HepG2 (cell line): ENCODE data around the gene CAPN15. TPM values are rescaled to one million over a fixed set of nuclear protein-coding genes. Genes with fewer than 3 reads are reported as not detected.

ENCODE experiments used
- ATAC-seq: fragments of 200-7000 bp; cut with Tn5 transposase; 3 replicates; pipeline ENCODE4 v1.9.1; 2020; ENCODE audit warnings: mild to moderate bottlenecking, moderate library complexity
- BruUV-seq: library from RNA; stranded (reverse); fragments of 400-500 nt; replicated peaks from 2 replicates; lab custom pipeline; 2021; lab: Mats Ljungman, UMichigan
- CTCF ChIA-PET: fragments of 300-600 bp; formaldehyde crosslinking; extraction: SDS; loops from one replicate; lab custom pipeline; 2021; ENCODE audit warnings: low total read pairs, inconsistent platforms, low intra/inter-chr PET ratio; lab: Yijun Ruan, JAX
- POLR2A ChIA-PET: fragments of 350-600 bp; sonication (Branson Sonifier 250); formaldehyde crosslinking; loops from one replicate; lab custom pipeline; 2020; ENCODE audit warnings: antibody characterized with exemption, inconsistent platforms; lab: Yijun Ruan, JAX
- DNase-seq: peaks from one replicate; pipeline ENCODE4 v3.0.0-alpha.2; 2015; ENCODE audit warnings: low spot score
- FAIRE-seq: peaks from 3 replicates; lab custom pipeline; 2011; peaks lifted over from hg19 to GRCh38; lab: Jason Lieb, UNC
- H2AFZ ChIP-seq: one replicate; pipeline ENCODE4 v1.6.1; 2011; ENCODE audit warnings: low read length, inconsistent platforms
- H3K27ac ChIP-seq: fragments of 300-600 bp; 3 replicates; pipeline ENCODE4 v1.8.0; 2011; ENCODE audit warnings: mixed run types, mild to moderate bottlenecking, mixed read lengths, low read length, inconsistent platforms; ENCODE audit not compliant: insufficient read depth; ENCODE audit errors: extremely low read length
- H3K27me3 ChIP-seq, 2 experiments: fragments of 200-600 bp in 1 of 2; 2 replicates in 1 of 2; 3 replicates in 1 of 2; pipeline versions ENCODE4 v1.6.0 to v1.8.0; 2011; ENCODE audit warnings: low read length in 2 of 2, mild to moderate bottlenecking in 2 of 2, moderate library complexity in 2 of 2, inconsistent platforms in 1 of 2; ENCODE audit not compliant: insufficient read depth in 2 of 2, control insufficient read depth in 1 of 2
- H3K36me3 ChIP-seq, 2 experiments: fragments of 200-600 bp in 1 of 2; replicated peaks in 1 of 2; 2 replicates in 1 of 2; 3 replicates in 1 of 2; pipeline versions ENCODE4 v1.5.1 to v1.8.0; 2011; ENCODE audit warnings: low read length in 2 of 2, inconsistent platforms in 1 of 2; ENCODE audit not compliant: insufficient read depth in 2 of 2, control insufficient read depth in 1 of 2
- H3K4me1 ChIP-seq: 2 replicates; pipeline ENCODE4 v1.5.1; 2012; ENCODE audit warnings: low read length, inconsistent platforms; ENCODE audit not compliant: insufficient read depth
- H3K4me2 ChIP-seq: 2 replicates; pipeline ENCODE4 v1.6.0; 2011; ENCODE audit warnings: low read depth, low read length, inconsistent platforms
- H3K4me3 ChIP-seq, 3 experiments: fragments of 200-600 bp in 1 of 3; sonication (generic), shearing (Covaris generic) in 1 of 3; replicated peaks in 1 of 3; 2 replicates each; pipeline ENCODE4 v1.5.1; 2011 to 2016; ENCODE audit warnings: low read length in 3 of 3, inconsistent platforms in 2 of 3, low read depth in 2 of 3, mild to moderate bottlenecking in 2 of 3, control low read depth in 1 of 3, mixed read lengths in 1 of 3; ENCODE audit not compliant: insufficient read depth in 1 of 3
- H3K79me2 ChIP-seq: one replicate; pipeline ENCODE4 v1.6.1; 2011; ENCODE audit warnings: low read length, inconsistent platforms; ENCODE audit not compliant: insufficient read depth
- H3K9ac ChIP-seq: 2 replicates; pipeline ENCODE4 v1.6.0; 2011; ENCODE audit warnings: mild to moderate bottlenecking, low read depth, low read length, inconsistent platforms; ENCODE audit not compliant: insufficient read depth
- H3K9me3 ChIP-seq: 2 replicates; pipeline ENCODE4 v1.5.1; 2012; ENCODE audit warnings: mild to moderate bottlenecking, low read length
- H4K20me1 ChIP-seq: 2 replicates; pipeline ENCODE4 v1.6.0; 2011; ENCODE audit warnings: inconsistent platforms, mild to moderate bottlenecking, low read length, moderate library complexity; ENCODE audit not compliant: insufficient read depth
- CREB1 ChIP-seq, 2 experiments: fragments of 450-650 bp in 1 of 2; IDR thresholded peaks; 2 replicates each; pipeline ENCODE4 v1.6.1; 2016 to 2017; ENCODE audit warnings: control low read depth in 1 of 2, mild to moderate bottlenecking in 1 of 2, missing compliant biosample characterization in 1 of 2, missing genetic modification characterization in 1 of 2
- FOXK2 ChIP-seq: fragments of 450-650 bp; IDR thresholded peaks from 2 replicates; pipeline ENCODE4 v1.6.1; 2016
- KDM5A ChIP-seq: fragments of 200-600 bp; sonication (generic); IDR thresholded peaks from 2 replicates; pipeline ENCODE4 v1.7.0; 2018; ENCODE audit warnings: antibody characterized with exemption, mild to moderate bottlenecking, low read length, borderline replicate concordance
- KLF16 ChIP-seq, 2 experiments: sonication (generic) in 1 of 2; formaldehyde crosslinking in 1 of 2; IDR thresholded peaks; 2 replicates each; pipeline versions ENCODE4 v1.6.1 to v1.8.0; 2016 to 2023; ENCODE audit warnings: missing genetic modification reagents in 2 of 2, missing compliant biosample characterization in 1 of 2
- MIER3 ChIP-seq: IDR thresholded peaks from 2 replicates; pipeline ENCODE4 v1.6.1; 2016; ENCODE audit warnings: missing compliant biosample characterization, borderline replicate concordance
- NR1H2 ChIP-seq: sonication (generic); formaldehyde crosslinking; IDR thresholded peaks from 2 replicates; pipeline ENCODE4 v1.8.1; 2022; ENCODE audit warnings: low read depth, missing genetic modification reagents, borderline replicate concordance
- YEATS2 ChIP-seq: sonication (generic); formaldehyde crosslinking; IDR thresholded peaks from 2 replicates; pipeline ENCODE4 v1.4.0; 2020; ENCODE audit warnings: missing genetic modification reagents, borderline replicate concordance
- ZBTB39 ChIP-seq: sonication (generic); formaldehyde crosslinking; IDR thresholded peaks from 2 replicates; pipeline ENCODE4 v1.5.0; 2020; ENCODE audit warnings: missing genetic modification reagents
- ZGPAT ChIP-seq: IDR thresholded peaks from 2 replicates; pipeline ENCODE4 v1.6.1; 2016; ENCODE audit warnings: mild to moderate bottlenecking
- ZNF224 ChIP-seq: sonication (generic); formaldehyde crosslinking; IDR thresholded peaks from 2 replicates; pipeline ENCODE4 v1.5.0; 2020; ENCODE audit warnings: mild to moderate bottlenecking, missing genetic modification reagents
- ZNF468 ChIP-seq: sonication (generic); formaldehyde crosslinking; IDR thresholded peaks from 2 replicates; pipeline ENCODE4 v1.8.0; 2022; ENCODE audit warnings: mild to moderate bottlenecking, moderate library complexity, missing genetic modification reagents
- ZNF839 ChIP-seq: sonication (generic); formaldehyde crosslinking; IDR thresholded peaks from 2 replicates; pipeline ENCODE4 v1.4.0; 2020; ENCODE audit warnings: missing genetic modification reagents, mild to moderate bottlenecking, borderline replicate concordance
- WGBS: methylation state at CpG from one replicate; pipeline ENCODE4 v1.1.6; 2017; ENCODE audit warnings: low lambda C conversion rate; 5-methylcytosine and 5-hydroxymethylcytosine counted together
- in situ Hi-C: cut with HindIII; loops from 2 replicates; pipeline ENCODE4 v1.10.0; 2017; ENCODE audit warnings: low pct_unique_long_range_greater_than_20kb; ENCODE audit not compliant: extremely low pct_ligation_motif_present
- intact Hi-C: fragments of 100-400 bp; cut with micrococcal nuclease; formaldehyde crosslinking; loops from one replicate; pipeline ENCODE4 v1.10.0; 2022; ENCODE audit not compliant: unreplicated experiment
- polyA plus RNA-seq, 8 experiments: library from polyadenylated mRNA; depleted of rRNA in 3 of 8; stranded (reverse) in 7 of 8; unstranded in 1 of 8; fragments of >200 nt; fragmentation: Illumina TruSeq in 4 of 8; extraction: Trizol in 4 of 8; gene quantifications; 2 replicates each; pipeline versions ENCODE4 v1.2.1 to v1.2.3, GENCODE V29; 2011 to 2016; ENCODE audit warnings: low read depth in 4 of 8, missing spikeins in 1 of 8, mixed read lengths in 1 of 8; ENCODE audit not compliant: insufficient read depth in 1 of 8
- total RNA-seq, 5 experiments: library from RNA; depleted of rRNA; stranded (reverse); fragments of >200 nt; fragmentation: Illumina TruSeq; extraction: Trizol; gene quantifications; 2 replicates each; pipeline ENCODE4 v1.2.3, GENCODE V29; 2016; ENCODE audit warnings: low read depth in 1 of 5
- TF ChIP-seq, protein P1 (sequence below): sonication (generic); formaldehyde crosslinking; conservative IDR thresholded peaks from 2 replicates; pipeline ENCODE4 v1.4.0; 2020; ENCODE audit warnings: mild to moderate bottlenecking, missing genetic modification reagents, moderate library complexity
- TF ChIP-seq, protein P2 (sequence below): sonication (generic); formaldehyde crosslinking; IDR thresholded peaks from 2 replicates; pipeline ENCODE4 v1.5.1; 2020; ENCODE audit warnings: missing genetic modification reagents, mild to moderate bottlenecking, borderline replicate concordance

Gene CAPN15
- total and polyA plus RNA-seq, 2 of the 13 experiments (the other 11 are each of a cell fraction or from before 2014, with no cell fraction given), result 14.9 to 24.5 TPM

GRCh38 chr16:595094-595528 is 67.6 kb downstream of the CAPN15 start:
- in situ Hi-C loops, result no loop called here
- Histone ChIP-seq H3K9me3 (no peaks in the 10 kb centered on the region), H2AFZ (no peak overlapping the region), H3K4me2 (no peak overlapping the region), H4K20me1 (peaks cover 10% of the 10 kb centered on the region; the same call in 1 of the 2 replicates), H3K27me3 (no peaks in the 10 kb centered on the region; a peak in 1 of 5 replicates), H3K36me3 (peaks cover 6 to 11% of the 10 kb centered on the region in 2 experiments; a peak in 4 of 5 replicates), H3K27ac (no peak overlapping the region), H3K79me2 (peaks cover 43% of the 10 kb centered on the region), H3K4me3 (no peak overlapping the region), H3K4me1 (peaks cover 34% of the 10 kb centered on the region), H3K9ac (no peak overlapping the region)
- WGBS, result 95% methylated on average over 13 of the region's 18 CpGs
- BruUV-seq, result no TSS peak
- no peak for FAIRE-seq
- intact Hi-C loops, result no loop called here
- CTCF ChIA-PET, result no interaction called here
- TF ChIP-seq ZGPAT (CRISPR knock-in tag), result no peak
- TF ChIP-seq MIER3, result no peak
- TF ChIP-seq, protein P1, sequence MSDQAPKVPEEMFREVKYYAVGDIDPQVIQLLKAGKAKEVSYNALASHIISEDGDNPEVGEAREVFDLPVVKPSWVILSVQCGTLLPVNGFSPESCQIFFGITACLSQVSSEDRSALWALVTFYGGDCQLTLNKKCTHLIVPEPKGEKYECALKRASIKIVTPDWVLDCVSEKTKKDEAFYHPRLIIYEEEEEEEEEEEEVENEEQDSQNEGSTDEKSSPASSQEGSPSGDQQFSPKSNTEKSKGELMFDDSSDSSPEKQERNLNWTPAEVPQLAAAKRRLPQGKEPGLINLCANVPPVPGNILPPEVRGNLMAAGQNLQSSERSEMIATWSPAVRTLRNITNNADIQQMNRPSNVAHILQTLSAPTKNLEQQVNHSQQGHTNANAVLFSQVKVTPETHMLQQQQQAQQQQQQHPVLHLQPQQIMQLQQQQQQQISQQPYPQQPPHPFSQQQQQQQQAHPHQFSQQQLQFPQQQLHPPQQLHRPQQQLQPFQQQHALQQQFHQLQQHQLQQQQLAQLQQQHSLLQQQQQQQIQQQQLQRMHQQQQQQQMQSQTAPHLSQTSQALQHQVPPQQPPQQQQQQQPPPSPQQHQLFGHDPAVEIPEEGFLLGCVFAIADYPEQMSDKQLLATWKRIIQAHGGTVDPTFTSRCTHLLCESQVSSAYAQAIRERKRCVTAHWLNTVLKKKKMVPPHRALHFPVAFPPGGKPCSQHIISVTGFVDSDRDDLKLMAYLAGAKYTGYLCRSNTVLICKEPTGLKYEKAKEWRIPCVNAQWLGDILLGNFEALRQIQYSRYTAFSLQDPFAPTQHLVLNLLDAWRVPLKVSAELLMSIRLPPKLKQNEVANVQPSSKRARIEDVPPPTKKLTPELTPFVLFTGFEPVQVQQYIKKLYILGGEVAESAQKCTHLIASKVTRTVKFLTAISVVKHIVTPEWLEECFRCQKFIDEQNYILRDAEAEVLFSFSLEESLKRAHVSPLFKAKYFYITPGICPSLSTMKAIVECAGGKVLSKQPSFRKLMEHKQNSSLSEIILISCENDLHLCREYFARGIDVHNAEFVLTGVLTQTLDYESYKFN (CRISPR knock-in tag), result no peak
- no peak for TF ChIP-seq ZNF224 (CRISPR knock-in tag)
- no peak for TF ChIP-seq ZBTB39
- no peak for TF ChIP-seq KDM5A
- no peak for TF ChIP-seq CREB1 (IDR thresholded peaks at IDR 0.05)
- TF ChIP-seq CREB1 (CRISPR knock-in tag; IDR thresholded peaks at IDR 0.05), result no peak
- TF ChIP-seq ZNF468 (CRISPR knock-in tag), result no peak
- TF ChIP-seq, protein P2, sequence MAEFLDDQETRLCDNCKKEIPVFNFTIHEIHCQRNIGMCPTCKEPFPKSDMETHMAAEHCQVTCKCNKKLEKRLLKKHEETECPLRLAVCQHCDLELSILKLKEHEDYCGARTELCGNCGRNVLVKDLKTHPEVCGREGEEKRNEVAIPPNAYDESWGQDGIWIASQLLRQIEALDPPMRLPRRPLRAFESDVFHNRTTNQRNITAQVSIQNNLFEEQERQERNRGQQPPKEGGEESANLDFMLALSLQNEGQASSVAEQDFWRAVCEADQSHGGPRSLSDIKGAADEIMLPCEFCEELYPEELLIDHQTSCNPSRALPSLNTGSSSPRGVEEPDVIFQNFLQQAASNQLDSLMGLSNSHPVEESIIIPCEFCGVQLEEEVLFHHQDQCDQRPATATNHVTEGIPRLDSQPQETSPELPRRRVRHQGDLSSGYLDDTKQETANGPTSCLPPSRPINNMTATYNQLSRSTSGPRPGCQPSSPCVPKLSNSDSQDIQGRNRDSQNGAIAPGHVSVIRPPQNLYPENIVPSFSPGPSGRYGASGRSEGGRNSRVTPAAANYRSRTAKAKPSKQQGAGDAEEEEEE (CRISPR knock-in tag), result no peak
- TF ChIP-seq YEATS2 (CRISPR knock-in tag), result no peak
- no peak for TF ChIP-seq KLF16 (CRISPR knock-in tag; IDR thresholded peaks at IDR 0.05)
- TF ChIP-seq FOXK2, result no peak
- TF ChIP-seq NR1H2 (CRISPR knock-in tag), result no peak
- no peak for TF ChIP-seq ZNF839 (CRISPR knock-in tag)
- ATAC-seq, result no peak
- POLR2A ChIA-PET, result no interaction called here
- DNase-seq, result no peak
